ENCODE measurements around the gene BCL11B. TPM values are rescaled to one million over a fixed set of nuclear protein-coding genes. Genes with fewer than 3 reads are reported as not detected.

The BCL11B gene
- total and polyA plus RNA-seq, 2 experiments from 2014 or later, result 0.28 to 3.2 TPM

GRCh38 chr14:99181241-99181640 lies 90.8 kb downstream of the BCL11B start:
- Histone ChIP-seq H2AFZ (no peak overlapping the region), H3K4me1 (ENCODE audit: insufficient read depth) (peaks cover 3% of the 10 kb centered on the region), H3K9me2 (replicated peaks; ENCODE audit: insufficient read depth) (no peaks in the 10 kb centered on the region), H3K36me3 (replicated peaks; ENCODE audit: insufficient read depth, low read depth) (no peaks in the 10 kb centered on the region), H3K79me2 (no peaks in the 10 kb centered on the region), H3K27ac (no peak overlapping the region), H4K20me1 (ENCODE audit: insufficient read depth, poor library complexity, severe bottlenecking) (no peaks in the 10 kb centered on the region), H3K4me3 (no peak overlapping the region), H3K4me2 (no peak overlapping the region), H3K27me3 (no peaks in the 10 kb centered on the region), H3K9me3 (ENCODE audit: low read depth) (no peaks in the 10 kb centered on the region)
- TF ChIP-seq EZH2 (IDR thresholded peaks at IDR 0.05; ENCODE audit: borderline replicate concordance) (no peak), CTCF (IDR thresholded peaks at IDR 0.05; ENCODE audit: poor library complexity) (no peak), EZH2phosphoT487 (IDR thresholded peaks at IDR 0.05; ENCODE audit: low read depth, severe bottlenecking, unreplicated experiment) (no peak)
- 84% methylated on average over 11 of the region's 11 CpGs for WGBS (ENCODE audit: low lambda C conversion rate, missing lambda C conversion rate)
- no peak for DNase-seq (ENCODE audit: low spot score)

GRCh38 chr14:99179946-99180345 lies 92.1 kb downstream of the BCL11B start:
- H2AFZ ChIP-seq, result no peak overlapping the region
- H3K9me2 ChIP-seq (replicated peaks; ENCODE audit: insufficient read depth), result no peaks in the 10 kb centered on the region
- DNase-seq (ENCODE audit: low spot score), result no peak
- TF ChIP-seq EZH2phosphoT487 (IDR thresholded peaks at IDR 0.05; ENCODE audit: low read depth, severe bottlenecking, unreplicated experiment), result no peak
- TF ChIP-seq CTCF (IDR thresholded peaks at IDR 0.05; ENCODE audit: poor library complexity), result no peak
- no peak for TF ChIP-seq EZH2 (IDR thresholded peaks at IDR 0.05; ENCODE audit: borderline replicate concordance)
- no peak overlapping the region for H3K4me2 ChIP-seq
- no peaks in the 10 kb centered on the region for H3K36me3 ChIP-seq (replicated peaks; ENCODE audit: insufficient read depth, low read depth)
- H4K20me1 ChIP-seq (ENCODE audit: insufficient read depth, poor library complexity, severe bottlenecking), result no peaks in the 10 kb centered on the region
- WGBS (ENCODE audit: low lambda C conversion rate, missing lambda C conversion rate), result 89% methylated on average over 9 of the region's 9 CpGs
- no peaks in the 10 kb centered on the region for H3K9me3 ChIP-seq (ENCODE audit: low read depth)
- no peak overlapping the region for H3K4me3 ChIP-seq
- H3K79me2 ChIP-seq, result no peaks in the 10 kb centered on the region
- H3K27me3 ChIP-seq, result no peaks in the 10 kb centered on the region
- H3K4me1 ChIP-seq (ENCODE audit: insufficient read depth), result peaks cover 3% of the 10 kb centered on the region
- H3K27ac ChIP-seq, result no peak overlapping the region

GRCh38 chr14:99179506-99179905 lies 92.5 kb downstream of the BCL11B start:
- 97% methylated on average over 9 of the region's 9 CpGs for WGBS (ENCODE audit: low lambda C conversion rate, missing lambda C conversion rate)
- no peak overlapping the region for H3K27ac ChIP-seq
- H3K9me2 ChIP-seq (replicated peaks; ENCODE audit: insufficient read depth), result no peaks in the 10 kb centered on the region
- H3K4me2 ChIP-seq, result no peak overlapping the region
- no peaks in the 10 kb centered on the region for H3K36me3 ChIP-seq (replicated peaks; ENCODE audit: insufficient read depth, low read depth)
- no peaks in the 10 kb centered on the region for H3K27me3 ChIP-seq
- H3K4me3 ChIP-seq, result no peak overlapping the region
- H3K4me1 ChIP-seq (ENCODE audit: insufficient read depth), result peaks cover 3% of the 10 kb centered on the region
- H2AFZ ChIP-seq, result no peak overlapping the region
- TF ChIP-seq EZH2phosphoT487 (IDR thresholded peaks at IDR 0.05; ENCODE audit: low read depth, severe bottlenecking, unreplicated experiment) (no peak), CTCF (IDR thresholded peaks at IDR 0.05; ENCODE audit: poor library complexity) (no peak), EZH2 (IDR thresholded peaks at IDR 0.05; ENCODE audit: borderline replicate concordance) (no peak)
- no peaks in the 10 kb centered on the region for H3K9me3 ChIP-seq (ENCODE audit: low read depth)
- H3K79me2 ChIP-seq, result no peaks in the 10 kb centered on the region
- DNase-seq (ENCODE audit: low spot score), result no peak
- no peaks in the 10 kb centered on the region for H4K20me1 ChIP-seq (ENCODE audit: insufficient read depth, poor library complexity, severe bottlenecking)
